Astrocyte of the spinal cord (primary cell): Measurements from ENCODE around the gene LONRF3.

Source experiments
- DNase-seq: peaks from one replicate; pipeline ENCODE4 v3.0.0; 2011; ENCODE audit warnings: low read depth, low spot score
- H3K4me3 ChIP-seq: 2 replicates; pipeline ENCODE4 v1.5.1; 2011; ENCODE audit warnings: low read depth, mild to moderate bottlenecking, low read length, moderate library complexity
- in situ Hi-C: cut with HindIII; loops from 2 replicates; pipeline ENCODE4 v1.10.0; 2017; ENCODE audit warnings: low sequenced_read_pairs
- TF ChIP-seq, protein P1 (sequence below): IDR thresholded peaks from 2 replicates; pipeline ENCODE4 v1.5.1; 2012; ENCODE audit warnings: low read depth, mild to moderate bottlenecking, low read length, inconsistent platforms

The LONRF3 gene

GRCh38 chrX:118948270-118948669 lies 26.1 kb upstream of the LONRF3 start:
- in situ Hi-C loops = no loop called here
- H3K4me3 ChIP-seq = no peak overlapping the region
- TF ChIP-seq, protein P1, sequence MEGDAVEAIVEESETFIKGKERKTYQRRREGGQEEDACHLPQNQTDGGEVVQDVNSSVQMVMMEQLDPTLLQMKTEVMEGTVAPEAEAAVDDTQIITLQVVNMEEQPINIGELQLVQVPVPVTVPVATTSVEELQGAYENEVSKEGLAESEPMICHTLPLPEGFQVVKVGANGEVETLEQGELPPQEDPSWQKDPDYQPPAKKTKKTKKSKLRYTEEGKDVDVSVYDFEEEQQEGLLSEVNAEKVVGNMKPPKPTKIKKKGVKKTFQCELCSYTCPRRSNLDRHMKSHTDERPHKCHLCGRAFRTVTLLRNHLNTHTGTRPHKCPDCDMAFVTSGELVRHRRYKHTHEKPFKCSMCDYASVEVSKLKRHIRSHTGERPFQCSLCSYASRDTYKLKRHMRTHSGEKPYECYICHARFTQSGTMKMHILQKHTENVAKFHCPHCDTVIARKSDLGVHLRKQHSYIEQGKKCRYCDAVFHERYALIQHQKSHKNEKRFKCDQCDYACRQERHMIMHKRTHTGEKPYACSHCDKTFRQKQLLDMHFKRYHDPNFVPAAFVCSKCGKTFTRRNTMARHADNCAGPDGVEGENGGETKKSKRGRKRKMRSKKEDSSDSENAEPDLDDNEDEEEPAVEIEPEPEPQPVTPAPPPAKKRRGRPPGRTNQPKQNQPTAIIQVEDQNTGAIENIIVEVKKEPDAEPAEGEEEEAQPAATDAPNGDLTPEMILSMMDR = no peak
- no peak for DNase-seq

DNA sequence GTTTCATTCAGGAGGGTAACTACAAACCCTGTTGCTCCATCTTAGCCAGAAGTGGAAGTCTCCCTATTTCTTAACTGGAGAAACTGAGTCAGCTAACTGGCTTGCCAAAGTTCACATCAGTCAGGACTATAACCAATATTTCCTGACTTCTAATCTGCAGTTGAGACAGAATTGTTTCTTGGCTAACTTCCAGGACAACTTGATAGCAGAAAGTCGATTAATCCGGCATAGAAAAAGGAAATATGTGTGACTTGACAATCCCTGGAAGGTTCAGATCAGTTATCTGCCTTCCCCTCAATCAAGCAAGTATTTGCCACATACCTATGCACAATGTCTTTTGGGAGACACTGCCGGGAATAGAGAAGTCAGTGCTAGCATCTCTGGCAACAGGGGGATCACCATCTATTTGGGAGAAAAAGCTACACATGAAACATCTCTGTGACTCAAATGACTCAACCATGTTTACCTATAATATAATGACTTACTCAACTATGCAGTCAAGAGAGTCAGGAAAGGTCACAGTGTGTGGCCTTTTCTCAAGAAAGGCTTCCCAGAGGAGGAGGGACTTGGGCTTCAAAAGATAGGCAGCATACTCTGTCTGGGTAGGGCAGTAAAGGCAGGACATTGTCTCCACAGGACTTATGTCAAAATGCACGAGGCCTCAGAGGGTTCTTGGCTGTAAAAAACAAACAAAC lies 12.4 kb upstream of the LONRF3 start:
- no peak overlapping the region for H3K4me3 ChIP-seq
- in situ Hi-C loops = no loop called here
- TF ChIP-seq, protein P1 = no peak
- DNase-seq = no peak

DNA sequence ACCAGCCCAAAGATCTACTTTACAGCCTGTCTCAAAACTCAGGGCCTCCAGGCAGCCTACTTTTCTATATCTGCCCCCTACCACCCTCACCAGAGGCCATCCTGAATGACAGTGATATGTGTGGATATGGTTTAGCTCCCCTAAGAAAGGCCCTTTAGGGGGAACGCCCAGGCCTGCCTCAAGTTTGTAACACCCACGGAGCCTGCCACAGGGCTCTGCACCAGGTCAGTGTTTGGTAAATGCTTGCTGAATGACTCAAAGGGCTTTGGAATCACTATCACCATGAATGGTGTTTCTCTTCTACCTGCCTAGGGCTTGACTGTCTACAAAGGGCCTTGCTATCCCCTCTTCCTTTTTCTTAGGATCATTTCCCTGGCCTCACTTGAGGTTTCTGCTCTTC lies 11.3 kb upstream of the LONRF3 start:
- H3K4me3 ChIP-seq = no peak overlapping the region
- DNase-seq = no peak
- TF ChIP-seq, protein P1 = no peak
- in situ Hi-C loops = no loop called here

DNA sequence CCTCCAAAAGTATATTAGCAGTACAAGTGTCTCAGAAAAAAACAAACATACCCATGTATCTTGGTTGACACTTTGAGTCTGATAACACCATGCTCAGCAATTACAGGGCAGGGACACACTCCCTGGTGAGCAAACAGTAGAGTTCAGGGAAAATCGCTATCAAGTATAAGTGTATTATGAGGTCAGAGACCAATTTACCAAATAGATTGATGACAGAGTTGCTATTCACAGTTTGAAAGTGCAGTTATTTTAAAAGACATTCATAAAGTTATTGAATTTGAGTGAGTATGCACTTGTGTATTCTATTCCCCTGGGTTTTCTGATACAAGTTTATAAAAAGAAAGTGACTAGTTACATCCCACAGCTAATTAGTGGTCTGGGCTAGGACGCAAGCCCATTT lies 10.2 kb upstream of the LONRF3 start:
- H3K4me3 ChIP-seq = no peak overlapping the region
- in situ Hi-C loops = no loop called here
- TF ChIP-seq, protein P1 = no peak
- DNase-seq = no peak

GRCh38 chrX:118965395-118965794 lies 9.0 kb upstream of the LONRF3 start:
- TF ChIP-seq, protein P1 = no peak
- H3K4me3 ChIP-seq = no peak overlapping the region
- in situ Hi-C loops = no loop called here
- DNase-seq = no peak

DNA sequence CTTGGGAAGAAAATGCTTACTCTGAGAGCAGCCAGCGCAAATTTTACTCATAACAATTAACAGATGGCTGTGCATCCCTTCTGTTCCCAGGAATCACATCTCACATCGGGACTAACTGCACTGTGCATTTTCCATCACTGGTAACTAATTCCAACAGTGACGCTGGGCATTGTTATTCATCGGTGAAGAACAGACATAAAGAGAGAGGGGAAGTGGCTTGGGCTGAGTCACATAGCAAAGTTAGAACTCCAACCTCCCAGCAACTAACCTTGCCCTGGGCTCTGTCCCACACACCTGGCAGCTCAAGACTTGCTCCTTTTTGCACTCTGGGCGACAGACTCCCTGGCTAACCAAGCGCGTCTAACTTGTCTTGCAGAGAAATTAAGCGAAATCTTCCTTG lies 6.4 kb upstream of the LONRF3 start:
- in situ Hi-C loops = no loop called here
- TF ChIP-seq, protein P1 = no peak
- DNase-seq = no peak
- H3K4me3 ChIP-seq = no peak overlapping the region
